HG03575 (cell line): ENCODE results near the gene NPIPA5.
"Not testable (repeated sequence)": the region's sequence is repeated elsewhere in the genome, so short reads cannot be mapped to it uniquely, and the experiment has no call there.

Experiments used
- ATAC-seq: cut with Tn5 transposase; IDR thresholded peaks from one replicate; pipeline ENCODE4 v1.9.1; 2021; ENCODE audit not compliant: unreplicated experiment, insufficient number of reproducible peaks, low FRiP score; ENCODE audit errors: extremely low read depth

Gene NPIPA5

GRCh38 chr16:15314562-15314961 is 63.5 kb downstream of the NPIPA5 start:
- ATAC-seq: not testable (repeated sequence)
